Measurements from ENCODE around the gene TSPEAR. TPM values are rescaled to one million over a fixed set of nuclear protein-coding genes. Genes with fewer than 3 reads are reported as not detected.

The TSPEAR gene
- total RNA-seq, 1 experiment from 2014 or later: 2.1 TPM

DNA sequence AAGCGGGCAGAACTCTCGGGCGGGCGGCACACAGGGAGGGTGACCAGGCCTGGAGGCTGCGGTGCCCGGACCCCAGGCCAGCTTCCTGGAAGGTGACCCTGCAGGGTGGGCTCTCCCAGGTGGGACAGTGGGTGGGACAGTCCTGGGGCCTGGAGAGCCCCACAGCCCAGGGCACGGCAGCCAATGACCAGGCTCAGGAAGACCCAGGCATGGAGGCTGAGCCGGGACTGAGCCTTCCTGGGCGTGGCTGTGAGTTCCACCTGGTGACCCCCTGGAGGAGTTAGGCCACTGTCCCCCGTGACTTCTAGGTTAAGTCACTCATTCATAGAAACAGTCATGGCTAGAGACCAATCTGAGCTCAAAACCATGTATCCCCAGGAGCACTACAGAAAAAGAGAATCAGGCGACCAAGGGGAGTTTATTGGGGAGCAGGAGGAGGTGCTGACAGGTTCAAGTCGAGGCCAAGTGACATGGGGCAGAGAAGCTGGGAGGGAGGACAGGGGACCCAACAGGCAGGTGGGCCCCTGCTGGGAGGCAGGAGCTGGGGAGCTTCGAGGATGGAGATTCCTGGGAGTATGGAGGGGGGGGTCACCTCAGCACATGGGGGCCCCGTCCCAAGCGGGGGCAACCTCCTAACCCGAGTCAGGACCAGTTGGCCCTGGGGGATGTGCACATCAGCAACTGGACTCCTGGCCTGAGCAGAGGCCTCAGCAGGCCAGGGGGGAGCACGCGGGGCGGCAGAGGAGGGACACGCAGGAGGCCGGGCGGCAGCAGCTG is 132.1 kb downstream of the TSPEAR start:
- Mint-ChIP-seq H3K9me3 (peaks cover 33% of the 10 kb centered on the region), H3K36me3 (peaks cover 21% of the 10 kb centered on the region), H3K4me1 (peaks cover 17% of the 10 kb centered on the region), H3K27me3 (ENCODE audit: low read depth) (no peaks in the 10 kb centered on the region; the same call in 1 of the 2 replicates), H3K4me3 (no peak overlapping the region), H3K27ac (peak overlapping the region; percentile 69)
- TF ChIP-seq NR1H2 (CRISPR knock-in tag; IDR thresholded peaks at IDR 0.05) (no peak), HMGA2 (CRISPR knock-in tag; IDR thresholded peaks at IDR 0.05) (no peak), CREM (CRISPR knock-in tag; IDR thresholded peaks at IDR 0.05) (no peak), ZNF232 (CRISPR knock-in tag; IDR thresholded peaks at IDR 0.05) (no peak), TCF7 (CRISPR knock-in tag; IDR thresholded peaks at IDR 0.05; ENCODE audit: low read depth) (no peak), TEAD4 (CRISPR knock-in tag; IDR thresholded peaks at IDR 0.05) (no peak), CBFB (CRISPR knock-in tag; IDR thresholded peaks at IDR 0.05; ENCODE audit: low read depth) (no peak), ZNF423 (CRISPR knock-in tag; IDR thresholded peaks at IDR 0.05) (no peak), HMGXB4 (CRISPR knock-in tag; IDR thresholded peaks at IDR 0.05) (no peak)
- ATAC-seq (no peak), DNase-seq (ENCODE audit: low spot score) (no peak)
- POLR2A ChIA-PET: no interaction called here
- CTCF ChIA-PET: interaction anchor here (2.2 kb wide), 1 partner anchor 214 kb away, joined by 9 read pairs; no protein-coding TSS in a partner anchor

- no peak overlapping the region for H3K27ac Mint-ChIP-seq
- peaks cover 33% of the 10 kb centered on the region for H3K9me3 Mint-ChIP-seq
- peaks cover 21% of the 10 kb centered on the region for H3K36me3 Mint-ChIP-seq
- ATAC-seq (no peak), DNase-seq (ENCODE audit: low spot score) (no peak)
- ChIA-PET CTCF (interaction anchor here (2.2 kb wide), 1 partner anchor 215 kb away, joined by 9 read pairs; no protein-coding TSS in a partner anchor), POLR2A (no interaction called here)
- peaks cover 17% of the 10 kb centered on the region for H3K4me1 Mint-ChIP-seq
- no peak for TF ChIP-seq GTF2I (CRISPR knock-in tag; conservative IDR thresholded peaks at IDR 0.05)
- no peaks in the 10 kb centered on the region; the same call in 1 of the 2 replicates for H3K27me3 Mint-ChIP-seq (ENCODE audit: low read depth)
- no peak overlapping the region for H3K4me3 Mint-ChIP-seq
These were observed 132.9 kb downstream of the TSPEAR start for GRCh38 chr21:44578371-44579055.

DNA sequence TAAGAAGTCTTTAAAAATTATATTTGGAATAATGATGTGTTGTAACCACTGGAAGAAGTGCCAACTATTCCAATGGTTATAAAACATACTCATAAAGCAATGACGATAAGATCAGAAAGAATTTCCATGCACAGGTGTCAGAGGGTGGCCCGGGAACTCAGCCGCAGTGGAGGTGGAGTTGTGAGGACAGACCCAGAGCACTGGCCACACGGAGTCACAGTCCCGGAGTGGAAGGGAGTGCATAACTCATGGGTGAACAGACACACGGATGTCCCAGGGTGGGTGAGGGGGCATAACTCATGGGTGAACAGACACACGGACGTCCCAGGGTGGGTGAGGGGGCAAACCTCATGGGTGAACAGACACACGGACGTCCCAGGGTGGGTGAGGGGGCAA is 135.3 kb downstream of the TSPEAR start:
- Mint-ChIP-seq H3K27ac (no peak overlapping the region), H3K9me3 (peaks cover 33% of the 10 kb centered on the region), H3K27me3 (ENCODE audit: low read depth) (peaks cover 6% of the 10 kb centered on the region), H3K36me3 (peaks cover 25% of the 10 kb centered on the region), H3K4me1 (peaks cover 17% of the 10 kb centered on the region), H3K4me3 (no peak overlapping the region)
- no peak for DNase-seq (ENCODE audit: low spot score)
- no peak for ATAC-seq
- ChIA-PET POLR2A (no interaction called here), CTCF (no interaction called here)
- TF ChIP-seq ZNF138 (CRISPR knock-in tag; conservative IDR thresholded peaks at IDR 0.05) (no peak), SP1 (CRISPR knock-in tag; conservative IDR thresholded peaks at IDR 0.05) (no peak), ZNF317 (CRISPR knock-in tag; IDR thresholded peaks at IDR 0.05; ENCODE audit: borderline replicate concordance, low read depth) (no peak), IRF1 (CRISPR knock-in tag; IDR thresholded peaks at IDR 0.05) (no peak), ZNF532 (CRISPR knock-in tag; IDR thresholded peaks at IDR 0.05; ENCODE audit: borderline replicate concordance) (no peak)
- TF ChIP-seq, protein P1, sequence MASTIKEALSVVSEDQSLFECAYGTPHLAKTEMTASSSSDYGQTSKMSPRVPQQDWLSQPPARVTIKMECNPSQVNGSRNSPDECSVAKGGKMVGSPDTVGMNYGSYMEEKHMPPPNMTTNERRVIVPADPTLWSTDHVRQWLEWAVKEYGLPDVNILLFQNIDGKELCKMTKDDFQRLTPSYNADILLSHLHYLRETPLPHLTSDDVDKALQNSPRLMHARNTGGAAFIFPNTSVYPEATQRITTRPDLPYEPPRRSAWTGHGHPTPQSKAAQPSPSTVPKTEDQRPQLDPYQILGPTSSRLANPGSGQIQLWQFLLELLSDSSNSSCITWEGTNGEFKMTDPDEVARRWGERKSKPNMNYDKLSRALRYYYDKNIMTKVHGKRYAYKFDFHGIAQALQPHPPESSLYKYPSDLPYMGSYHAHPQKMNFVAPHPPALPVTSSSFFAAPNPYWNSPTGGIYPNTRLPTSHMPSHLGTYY (CRISPR knock-in tag; IDR thresholded peaks at IDR 0.05): no peak
- TF ChIP-seq, protein P2, sequence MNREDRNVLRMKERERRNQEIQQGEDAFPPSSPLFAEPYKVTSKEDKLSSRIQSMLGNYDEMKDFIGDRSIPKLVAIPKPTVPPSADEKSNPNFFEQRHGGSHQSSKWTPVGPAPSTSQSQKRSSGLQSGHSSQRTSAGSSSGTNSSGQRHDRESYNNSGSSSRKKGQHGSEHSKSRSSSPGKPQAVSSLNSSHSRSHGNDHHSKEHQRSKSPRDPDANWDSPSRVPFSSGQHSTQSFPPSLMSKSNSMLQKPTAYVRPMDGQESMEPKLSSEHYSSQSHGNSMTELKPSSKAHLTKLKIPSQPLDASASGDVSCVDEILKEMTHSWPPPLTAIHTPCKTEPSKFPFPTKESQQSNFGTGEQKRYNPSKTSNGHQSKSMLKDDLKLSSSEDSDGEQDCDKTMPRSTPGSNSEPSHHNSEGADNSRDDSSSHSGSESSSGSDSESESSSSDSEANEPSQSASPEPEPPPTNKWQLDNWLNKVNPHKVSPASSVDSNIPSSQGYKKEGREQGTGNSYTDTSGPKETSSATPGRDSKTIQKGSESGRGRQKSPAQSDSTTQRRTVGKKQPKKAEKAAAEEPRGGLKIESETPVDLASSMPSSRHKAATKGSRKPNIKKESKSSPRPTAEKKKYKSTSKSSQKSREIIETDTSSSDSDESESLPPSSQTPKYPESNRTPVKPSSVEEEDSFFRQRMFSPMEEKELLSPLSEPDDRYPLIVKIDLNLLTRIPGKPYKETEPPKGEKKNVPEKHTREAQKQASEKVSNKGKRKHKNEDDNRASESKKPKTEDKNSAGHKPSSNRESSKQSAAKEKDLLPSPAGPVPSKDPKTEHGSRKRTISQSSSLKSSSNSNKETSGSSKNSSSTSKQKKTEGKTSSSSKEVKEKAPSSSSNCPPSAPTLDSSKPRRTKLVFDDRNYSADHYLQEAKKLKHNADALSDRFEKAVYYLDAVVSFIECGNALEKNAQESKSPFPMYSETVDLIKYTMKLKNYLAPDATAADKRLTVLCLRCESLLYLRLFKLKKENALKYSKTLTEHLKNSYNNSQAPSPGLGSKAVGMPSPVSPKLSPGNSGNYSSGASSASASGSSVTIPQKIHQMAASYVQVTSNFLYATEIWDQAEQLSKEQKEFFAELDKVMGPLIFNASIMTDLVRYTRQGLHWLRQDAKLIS (CRISPR knock-in tag; IDR thresholded peaks at IDR 0.05; ENCODE audit: borderline replicate concordance): no peak
